ENCODE measurements around the gene PTPRH.

- TF ChIP-seq CTCF (IDR thresholded peaks at IDR 0.05), result no peak
- TF ChIP-seq ZFX (IDR thresholded peaks at IDR 0.05; ENCODE audit: borderline replicate concordance), result no peak
These were observed 16.2 kb upstream of the PTPRH start for GRCh38 chr19:55225415-55225958.
